Measurements from ENCODE around the gene DAB2IP.
"Not testable (repeated sequence)": the region's sequence is repeated elsewhere in the genome, so short reads cannot be mapped to it uniquely, and the experiment has no call there.

DAB2IP gene

DNA sequence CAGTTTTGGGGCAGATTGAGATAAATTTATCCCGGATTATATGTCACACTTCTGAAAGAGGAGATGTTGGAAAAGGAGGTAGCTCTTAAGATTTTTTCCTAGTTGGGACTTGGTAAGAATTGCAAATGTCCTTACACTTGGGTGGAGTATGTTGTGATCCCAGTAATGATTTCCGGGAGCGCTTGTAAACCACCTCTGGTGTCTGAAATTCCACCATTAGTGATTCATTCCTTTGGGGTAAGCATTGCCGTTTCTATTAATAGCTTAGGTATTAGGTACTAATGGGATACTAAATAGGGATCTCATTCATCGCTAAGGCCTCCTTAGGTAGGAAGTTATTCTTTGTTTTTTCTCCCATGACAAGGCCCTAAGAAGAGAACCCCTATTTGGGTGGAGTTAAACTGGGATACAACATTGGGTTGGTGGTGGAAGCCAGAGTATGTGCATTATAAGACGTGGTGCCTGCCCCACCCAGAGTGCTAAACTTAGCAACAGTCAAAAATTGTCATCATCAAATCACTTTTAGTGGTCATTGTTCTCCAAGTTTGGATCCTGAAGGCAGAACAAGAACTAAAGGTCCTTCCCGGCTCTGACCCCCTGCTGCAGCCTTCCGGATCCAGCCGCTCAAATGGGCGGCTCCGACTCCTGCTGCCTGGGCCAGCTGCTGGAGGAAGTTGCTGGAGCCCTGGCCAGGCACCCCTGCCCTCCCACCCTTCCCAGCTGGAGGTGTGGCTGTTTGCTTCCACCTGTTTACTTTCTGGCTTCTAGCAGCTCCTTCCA is 31.7 kb upstream of the DAB2IP start:
- H3K4me3 ChIP-seq (replicated peaks; ENCODE audit: low read depth, low read length): no peak overlapping the region
- TF ChIP-seq, protein P1, sequence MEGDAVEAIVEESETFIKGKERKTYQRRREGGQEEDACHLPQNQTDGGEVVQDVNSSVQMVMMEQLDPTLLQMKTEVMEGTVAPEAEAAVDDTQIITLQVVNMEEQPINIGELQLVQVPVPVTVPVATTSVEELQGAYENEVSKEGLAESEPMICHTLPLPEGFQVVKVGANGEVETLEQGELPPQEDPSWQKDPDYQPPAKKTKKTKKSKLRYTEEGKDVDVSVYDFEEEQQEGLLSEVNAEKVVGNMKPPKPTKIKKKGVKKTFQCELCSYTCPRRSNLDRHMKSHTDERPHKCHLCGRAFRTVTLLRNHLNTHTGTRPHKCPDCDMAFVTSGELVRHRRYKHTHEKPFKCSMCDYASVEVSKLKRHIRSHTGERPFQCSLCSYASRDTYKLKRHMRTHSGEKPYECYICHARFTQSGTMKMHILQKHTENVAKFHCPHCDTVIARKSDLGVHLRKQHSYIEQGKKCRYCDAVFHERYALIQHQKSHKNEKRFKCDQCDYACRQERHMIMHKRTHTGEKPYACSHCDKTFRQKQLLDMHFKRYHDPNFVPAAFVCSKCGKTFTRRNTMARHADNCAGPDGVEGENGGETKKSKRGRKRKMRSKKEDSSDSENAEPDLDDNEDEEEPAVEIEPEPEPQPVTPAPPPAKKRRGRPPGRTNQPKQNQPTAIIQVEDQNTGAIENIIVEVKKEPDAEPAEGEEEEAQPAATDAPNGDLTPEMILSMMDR (IDR thresholded peaks at IDR 0.05; ENCODE audit: low read length, missing control alignments): no peak
- no peak for DNase-seq (ENCODE audit: low read depth)

DNA sequence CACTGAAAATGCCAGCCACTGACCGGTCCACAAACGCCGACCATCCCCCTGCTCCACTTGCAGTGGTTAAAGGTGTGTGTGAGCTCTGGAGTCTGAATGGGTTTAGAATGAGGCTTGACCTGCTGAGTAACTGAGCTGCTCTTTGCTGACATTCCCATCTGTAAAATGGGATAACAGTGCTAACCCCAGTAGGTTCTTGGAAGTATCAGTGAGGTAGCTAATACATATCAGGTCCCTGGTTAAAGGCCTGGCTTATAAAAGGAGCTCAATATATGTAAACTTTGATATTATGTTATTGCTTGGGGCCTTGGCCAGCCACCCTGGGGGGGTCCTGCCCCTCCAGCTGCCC is 31.1 kb upstream of the DAB2IP start:
- TF ChIP-seq, protein P1 (IDR thresholded peaks at IDR 0.05; ENCODE audit: low read length, missing control alignments): no peak
- no peak for DNase-seq (ENCODE audit: low read depth)
- no peak overlapping the region for H3K4me3 ChIP-seq (replicated peaks; ENCODE audit: low read depth, low read length)

DNA sequence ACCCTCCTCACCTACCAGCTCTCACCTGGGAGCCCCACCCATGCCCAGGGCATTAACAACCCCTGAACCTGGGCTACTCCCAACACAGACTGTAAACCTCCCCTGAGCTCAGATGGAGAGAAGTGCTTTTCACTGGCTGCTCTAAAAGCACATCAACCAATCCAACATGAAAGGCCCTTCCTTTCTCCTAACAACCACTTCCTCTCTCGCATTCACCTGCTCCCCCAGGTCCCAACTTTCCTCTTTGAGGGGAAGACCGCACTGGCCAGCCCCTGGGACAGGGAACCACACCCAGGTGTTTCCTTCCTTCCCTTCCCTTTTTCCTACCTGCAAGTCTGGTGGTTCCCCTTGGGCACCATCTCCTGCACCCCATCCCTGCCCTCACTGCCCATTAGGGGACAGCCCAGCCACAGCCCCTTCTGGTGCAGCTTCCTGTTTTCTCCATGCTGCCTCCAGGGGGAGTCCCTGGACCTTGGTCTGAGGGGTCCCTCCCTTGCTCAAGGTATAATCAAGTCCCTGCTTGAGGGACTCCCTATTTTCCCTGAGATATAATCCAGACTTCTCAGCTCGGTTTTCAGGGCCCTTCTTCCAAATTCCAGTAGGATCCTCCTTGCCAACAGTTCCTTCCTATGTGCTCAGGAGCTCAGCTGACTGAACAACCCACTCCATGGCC is 30.5 kb upstream of the DAB2IP start:
- TF ChIP-seq, protein P1 (IDR thresholded peaks at IDR 0.05; ENCODE audit: low read length, missing control alignments): peak; percentile 57
- no peak overlapping the region for H3K4me3 ChIP-seq (replicated peaks; ENCODE audit: low read depth, low read length)
- peak; percentile 33 for DNase-seq (ENCODE audit: low read depth)

DNA sequence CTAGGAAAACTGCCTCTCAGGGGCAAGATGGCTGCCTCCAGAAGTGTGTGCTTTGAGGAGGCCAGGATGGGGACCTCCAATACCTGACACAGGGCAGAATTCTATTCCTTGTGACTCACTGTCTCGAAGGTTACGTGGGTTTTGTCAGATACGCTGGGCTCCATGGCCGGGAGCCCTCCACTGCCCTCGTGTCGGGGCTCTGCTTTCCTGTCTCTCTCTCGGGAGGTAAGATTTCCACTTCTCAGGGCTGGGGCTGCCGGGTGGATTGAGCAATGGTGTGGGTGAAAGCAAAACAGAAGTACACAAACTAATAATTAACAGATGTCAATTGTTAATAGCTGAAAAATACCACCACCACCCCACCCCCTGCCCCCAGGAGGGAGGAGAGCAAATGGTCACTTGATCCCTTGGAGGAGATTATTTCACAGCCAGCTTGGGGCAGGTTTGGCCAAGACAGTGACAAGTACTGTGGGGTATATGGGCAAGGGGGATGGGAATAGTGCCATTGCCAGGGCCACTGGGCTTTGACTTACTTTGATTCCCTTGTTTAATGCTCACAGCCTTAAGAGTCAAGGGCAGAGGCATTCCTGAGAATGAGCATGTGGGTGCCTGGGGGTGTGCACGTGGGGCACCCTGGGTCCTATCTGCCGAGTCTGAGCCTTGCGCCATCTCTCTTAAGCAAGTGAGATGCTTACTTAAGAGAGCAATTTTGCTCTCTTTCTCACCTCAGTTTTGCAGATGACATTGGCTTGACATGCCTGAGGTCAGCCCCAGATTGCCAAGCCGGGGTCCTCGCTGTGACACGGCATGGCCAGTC is 28.8 kb upstream of the DAB2IP start:
- no peak for DNase-seq (ENCODE audit: low read depth)
- TF ChIP-seq, protein P1 (IDR thresholded peaks at IDR 0.05; ENCODE audit: low read length, missing control alignments): no peak
- H3K4me3 ChIP-seq (replicated peaks; ENCODE audit: low read depth, low read length): no peak overlapping the region

DNA sequence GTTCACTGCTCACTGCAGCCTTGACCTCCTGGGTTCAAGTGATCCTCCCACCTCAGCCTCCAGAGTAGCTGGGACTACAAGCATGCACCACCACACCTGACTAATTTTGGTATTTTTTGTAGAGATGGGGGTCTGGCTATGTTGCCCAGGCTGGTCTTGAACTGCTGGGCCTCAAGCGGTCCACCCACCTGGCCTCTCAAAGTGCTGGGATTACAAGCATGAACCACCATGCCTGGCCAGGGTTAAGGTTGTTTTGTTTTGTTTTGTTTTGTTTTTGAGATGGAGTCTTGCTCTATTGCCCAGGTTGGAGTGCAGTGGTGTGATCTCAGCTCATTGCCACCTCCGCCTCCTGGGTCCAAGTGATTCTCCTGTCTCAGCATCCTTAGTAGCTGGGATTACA is 28.0 kb upstream of the DAB2IP start:
- not testable (repeated sequence) for H3K4me3 ChIP-seq (replicated peaks; ENCODE audit: low read depth, low read length); DNase-seq (ENCODE audit: low read depth)

DNA sequence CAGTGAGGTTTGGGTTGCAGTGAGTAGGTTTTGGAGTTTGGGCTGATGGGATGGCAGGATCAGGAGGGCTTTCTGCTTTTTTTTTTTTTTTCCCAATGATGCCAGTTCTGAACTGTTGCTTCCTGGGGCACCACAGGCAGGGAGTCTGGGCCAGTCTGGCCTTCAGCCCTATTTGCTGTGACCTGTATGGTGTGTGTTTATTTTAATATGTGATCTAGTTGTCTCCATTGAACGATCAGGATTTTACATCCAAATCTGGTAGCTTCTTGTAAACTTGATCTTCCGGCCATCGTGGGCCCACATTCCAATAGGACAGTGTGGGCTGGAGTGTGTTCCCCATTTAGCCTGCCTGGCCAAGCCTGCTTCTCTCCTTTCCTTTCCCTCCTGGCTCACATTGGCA is 25.8 kb upstream of the DAB2IP start:
- DNase-seq (ENCODE audit: low read depth): no peak
- H3K4me3 ChIP-seq (replicated peaks; ENCODE audit: low read depth, low read length): no peak overlapping the region
- TF ChIP-seq, protein P1 (IDR thresholded peaks at IDR 0.05; ENCODE audit: low read length, missing control alignments): no peak

DNA sequence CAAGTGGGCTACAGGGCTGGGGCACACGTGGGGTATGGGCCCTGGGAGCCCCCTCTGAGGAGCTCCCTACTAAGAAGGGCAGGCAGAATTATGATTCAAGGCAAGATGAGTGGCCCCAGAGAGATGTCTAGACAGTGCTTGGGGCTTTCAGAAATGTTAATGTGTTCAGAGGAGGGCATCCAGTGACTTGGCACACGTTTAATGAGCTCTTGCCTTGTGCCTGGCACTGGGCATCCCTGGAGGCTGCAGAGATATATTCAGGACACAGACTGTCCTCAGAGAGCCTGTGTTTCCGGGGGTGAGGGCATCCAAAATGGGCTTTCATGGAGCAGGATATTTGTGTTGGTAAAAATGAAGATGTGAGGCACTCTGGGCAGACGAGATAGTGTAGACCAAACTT is 25.4 kb upstream of the DAB2IP start:
- no peak overlapping the region for H3K4me3 ChIP-seq (replicated peaks; ENCODE audit: low read depth, low read length)
- TF ChIP-seq, protein P1 (IDR thresholded peaks at IDR 0.05; ENCODE audit: low read length, missing control alignments): no peak
- DNase-seq (ENCODE audit: low read depth): no peak

All from fibroblast of pulmonary artery (primary cell).